ENCODE results near the gene ZCCHC24.
A peak's percentile ranks its signal among the peaks of the same experiment; 100 is the strongest.

The ZCCHC24 gene

GRCh38 chr10:79445161-79445976 lies at the start of gene ZCCHC24:
Gene ZCCHC24 (minus strand): TSS chr10:79445624. CDS start chr10:79445440, 184 bp downstream.
- CTCF ChIA-PET = interaction anchor here (0.9 to 1.1 kb wide), 3 partner anchors 55 to 159 kb away, joined by 3 to 5 read pairs (median 3); no protein-coding TSS in a partner anchor
- Mint-ChIP-seq H3K9me3 (no peaks in the 10 kb centered on the region), H3K4me1 (peaks cover 26% of the 10 kb centered on the region)

GRCh38 chr10:79493806-79494205 lies 48.4 kb upstream of the ZCCHC24 start:
- DNase-seq = no peak
- Mint-ChIP-seq H3K4me3 (no peak overlapping the region), H3K9me3 (no peaks in the 10 kb centered on the region), H3K27me3 (peaks cover 59% of the 10 kb centered on the region), H3K36me3 (no peaks in the 10 kb centered on the region), H3K27ac (no peak overlapping the region), H3K4me1 (no peaks in the 10 kb centered on the region)
- CTCF ChIA-PET = interaction anchor here (1.7 kb wide), 1 partner anchor 22 kb away, joined by 3 read pairs; no protein-coding TSS in a partner anchor

More at GRCh38 chr10:79445161-79445976, at the start of gene ZCCHC24:
- H3K36me3 Mint-ChIP-seq = no peaks in the 10 kb centered on the region
- peak within 1 kb of the TSS; percentile 84 for H3K4me3 Mint-ChIP-seq
- H3K27me3 Mint-ChIP-seq = peaks cover 89% of the 10 kb centered on the region
- DNase-seq = peak; percentile 97
- peak within 1 kb of the TSS; percentile 79 for H3K27ac Mint-ChIP-seq

GRCh38 chr10:79492839-79493238 lies 47.4 kb upstream of the ZCCHC24 start:
- no peak for DNase-seq
- no peaks in the 10 kb centered on the region for H3K9me3 Mint-ChIP-seq
- no peak overlapping the region for H3K4me3 Mint-ChIP-seq
- CTCF ChIA-PET = interaction anchor here (1.0 to 3.0 kb wide), 4 partner anchors 21 to 651 kb away, joined by 3 to 17 read pairs (median 4); no protein-coding TSS in a partner anchor
- no peaks in the 10 kb centered on the region for H3K36me3 Mint-ChIP-seq
- no peaks in the 10 kb centered on the region for H3K4me1 Mint-ChIP-seq
- peaks cover 50% of the 10 kb centered on the region for H3K27me3 Mint-ChIP-seq
- no peak overlapping the region for H3K27ac Mint-ChIP-seq

- Mint-ChIP-seq H3K9me3 (no peaks in the 10 kb centered on the region), H3K4me3 (no peak overlapping the region), H3K4me1 (no peaks in the 10 kb centered on the region), H3K27ac (no peak overlapping the region), H3K27me3 (peaks cover 50% of the 10 kb centered on the region), H3K36me3 (no peaks in the 10 kb centered on the region)
- CTCF ChIA-PET = interaction anchor here (1.0 to 3.0 kb wide), 3 partner anchors 25 to 652 kb away, joined by 3 to 17 read pairs (median 5); no protein-coding TSS in a partner anchor
- no peak for DNase-seq
These were observed 46.8 kb upstream of the ZCCHC24 start for GRCh38 chr10:79492256-79492655.

- no peaks in the 10 kb centered on the region for H3K9me3 Mint-ChIP-seq
- no peak for DNase-seq
- CTCF ChIA-PET = interaction anchor here (3.0 kb wide), 1 partner anchor 118 kb away, joined by 17 read pairs; no protein-coding TSS in a partner anchor
- H3K27me3 Mint-ChIP-seq = peaks cover 51% of the 10 kb centered on the region
- no peaks in the 10 kb centered on the region for H3K4me1 Mint-ChIP-seq
- H3K36me3 Mint-ChIP-seq = no peaks in the 10 kb centered on the region
- no peak overlapping the region for H3K4me3 Mint-ChIP-seq
- H3K27ac Mint-ChIP-seq = no peak overlapping the region
These were observed 45.9 kb upstream of the ZCCHC24 start for GRCh38 chr10:79491143-79491835.

- DNase-seq = no peak
- H3K9me3 Mint-ChIP-seq = no peaks in the 10 kb centered on the region
- CTCF ChIA-PET = interaction anchor here (3.0 kb wide), 1 partner anchor 117 kb away, joined by 17 read pairs; no protein-coding TSS in a partner anchor
These were observed 45.1 kb upstream of the ZCCHC24 start for GRCh38 chr10:79490400-79491142.

GRCh38 chr10:79488870-79489269 lies 43.4 kb upstream of the ZCCHC24 start:
- DNase-seq = no peak
- H3K9me3 Mint-ChIP-seq = no peaks in the 10 kb centered on the region
- H3K4me3 Mint-ChIP-seq = no peak overlapping the region
- CTCF ChIA-PET = interaction anchor here (0.8 to 1.5 kb wide), 2 partner anchors 18 to 88 kb away, joined by 3 to 5 read pairs; no protein-coding TSS in a partner anchor
- no peaks in the 10 kb centered on the region for H3K4me1 Mint-ChIP-seq
- H3K36me3 Mint-ChIP-seq = no peaks in the 10 kb centered on the region
- H3K27me3 Mint-ChIP-seq = peaks cover 32% of the 10 kb centered on the region
- H3K27ac Mint-ChIP-seq = no peak overlapping the region

More at GRCh38 chr10:79490400-79491142, 45.1 kb upstream of the ZCCHC24 start:
- Mint-ChIP-seq H3K4me3 (no peak overlapping the region), H3K36me3 (no peaks in the 10 kb centered on the region), H3K27ac (no peak overlapping the region), H3K4me1 (no peaks in the 10 kb centered on the region), H3K27me3 (peaks cover 46% of the 10 kb centered on the region)

GRCh38 chr10:79488336-79488735 lies 42.9 kb upstream of the ZCCHC24 start:
- CTCF ChIA-PET = interaction anchor here (0.9 to 3.8 kb wide), 9 partner anchors 8 to 196 kb away, joined by 3 to 35 read pairs (median 5); no protein-coding TSS in a partner anchor
- Mint-ChIP-seq H3K9me3 (no peaks in the 10 kb centered on the region), H3K4me3 (no peak overlapping the region), H3K27me3 (peaks cover 30% of the 10 kb centered on the region), H3K4me1 (no peaks in the 10 kb centered on the region), H3K27ac (no peak overlapping the region), H3K36me3 (no peaks in the 10 kb centered on the region)
- DNase-seq = no peak

GRCh38 chr10:79487296-79488194 lies 42.1 kb upstream of the ZCCHC24 start:
- no peak overlapping the region for H3K27ac Mint-ChIP-seq
- H3K4me1 Mint-ChIP-seq = no peaks in the 10 kb centered on the region
- no peaks in the 10 kb centered on the region for H3K9me3 Mint-ChIP-seq
- H3K36me3 Mint-ChIP-seq = no peaks in the 10 kb centered on the region
- CTCF ChIA-PET = interaction anchor here (0.9 to 3.8 kb wide), 11 partner anchors 9 to 195 kb away, joined by 3 to 35 read pairs (median 5); no protein-coding TSS in a partner anchor
- DNase-seq = peak; percentile 39
- H3K4me3 Mint-ChIP-seq = no peak overlapping the region
- peaks cover 30% of the 10 kb centered on the region for H3K27me3 Mint-ChIP-seq

- CTCF ChIA-PET = interaction anchor here (3.8 kb wide), 1 partner anchor 111 kb away, joined by 35 read pairs; no protein-coding TSS in a partner anchor
- Mint-ChIP-seq H3K9me3 (no peaks in the 10 kb centered on the region), H3K36me3 (no peaks in the 10 kb centered on the region), H3K4me3 (no peak overlapping the region), H3K27ac (no peak overlapping the region), H3K27me3 (peaks cover 30% of the 10 kb centered on the region), H3K4me1 (no peaks in the 10 kb centered on the region)
- no peak for DNase-seq
These were observed 39.1 kb upstream of the ZCCHC24 start for GRCh38 chr10:79484476-79484875.

GRCh38 chr10:79483948-79484347 lies 38.5 kb upstream of the ZCCHC24 start:
- H3K9me3 Mint-ChIP-seq = no peaks in the 10 kb centered on the region
- H3K36me3 Mint-ChIP-seq = no peaks in the 10 kb centered on the region
- no peak overlapping the region for H3K27ac Mint-ChIP-seq

GRCh38 chr10:79483299-79483698 lies 37.9 kb upstream of the ZCCHC24 start:
- Mint-ChIP-seq H3K27me3 (peaks cover 28% of the 10 kb centered on the region), H3K4me3 (no peak overlapping the region), H3K36me3 (no peaks in the 10 kb centered on the region), H3K27ac (no peak overlapping the region), H3K9me3 (no peaks in the 10 kb centered on the region), H3K4me1 (no peaks in the 10 kb centered on the region)
- CTCF ChIA-PET = interaction anchor here (1.2 kb wide), 1 partner anchor 109 kb away, joined by 3 read pairs; no protein-coding TSS in a partner anchor
- DNase-seq = no peak

More at GRCh38 chr10:79483948-79484347, 38.5 kb upstream of the ZCCHC24 start:
- no peak overlapping the region for H3K4me3 Mint-ChIP-seq
- CTCF ChIA-PET = no interaction called here
- no peaks in the 10 kb centered on the region for H3K4me1 Mint-ChIP-seq
- H3K27me3 Mint-ChIP-seq = peaks cover 25% of the 10 kb centered on the region
- DNase-seq = no peak

- no peak overlapping the region for H3K4me3 Mint-ChIP-seq
- H3K9me3 Mint-ChIP-seq = no peaks in the 10 kb centered on the region
- no peak overlapping the region for H3K27ac Mint-ChIP-seq
- DNase-seq = no peak
- H3K4me1 Mint-ChIP-seq = no peaks in the 10 kb centered on the region
- H3K36me3 Mint-ChIP-seq = no peaks in the 10 kb centered on the region
- CTCF ChIA-PET = interaction anchor here (1.2 to 2.0 kb wide), 2 partner anchors 15 to 108 kb away, joined by 3 to 8 read pairs; no protein-coding TSS in a partner anchor
- H3K27me3 Mint-ChIP-seq = peaks cover 27% of the 10 kb centered on the region
These were observed 37.3 kb upstream of the ZCCHC24 start for GRCh38 chr10:79482741-79483140.

Data from activated naive CD4-positive, alpha-beta T cell treated with anti-CD3 and anti-CD28 coated beads, Interleukin-2, amount 10 ng/mL, durations not matched to agents 7 days and 5 days (primary cell).